ENCODE measurements around the gene LAMTOR2.

LAMTOR2 gene

GRCh38 chr1:156080241-156080862 is 25.8 kb downstream of the LAMTOR2 start:
- Histone ChIP-seq H3K9ac (ENCODE audit: low read length) (no peak overlapping the region), H3F3A (ENCODE audit: insufficient read depth) (no peaks in the 10 kb centered on the region), H3K27ac (ENCODE audit: low read depth, low read length) (no peak overlapping the region), H3K4me2 (ENCODE audit: low read depth, low read length, poor library complexity, severe bottlenecking) (no peak overlapping the region), H3K36me3 (ENCODE audit: low read length) (no peaks in the 10 kb centered on the region), H4K20me1 (ENCODE audit: low read depth, low read length) (no peaks in the 10 kb centered on the region), H2AFZ (ENCODE audit: low read depth, low read length, severe bottlenecking) (no peak overlapping the region), H3K4me3 (ENCODE audit: insufficient read depth, low read length, poor library complexity, severe bottlenecking) (no peak overlapping the region), H3K27me3 (ENCODE audit: low read length) (no peaks in the 10 kb centered on the region), H3K9me3 (ENCODE audit: insufficient read depth, low read length) (no peaks in the 10 kb centered on the region), H3K79me2 (ENCODE audit: insufficient read depth, low read length) (no peaks in the 10 kb centered on the region), H3K9me2 (replicated peaks; ENCODE audit: insufficient read depth, low read length) (no peaks in the 10 kb centered on the region)
- TF ChIP-seq CTCF (IDR thresholded peaks at IDR 0.05; ENCODE audit: insufficient read depth, low read length, poor library complexity, severe bottlenecking) (no peak), EZH2phosphoT487 (conservative IDR thresholded peaks at IDR 0.05; ENCODE audit: low read length) (no peak)

- H3K4me3 ChIP-seq (ENCODE audit: insufficient read depth, low read length, poor library complexity, severe bottlenecking), result no peak overlapping the region
- no peak overlapping the region for H3K9ac ChIP-seq (ENCODE audit: low read length)
- H4K20me1 ChIP-seq (ENCODE audit: low read depth, low read length), result no peaks in the 10 kb centered on the region
- no peaks in the 10 kb centered on the region for H3K27me3 ChIP-seq (ENCODE audit: low read length)
- H3K79me2 ChIP-seq (ENCODE audit: insufficient read depth, low read length), result no peaks in the 10 kb centered on the region
- no peak overlapping the region for H2AFZ ChIP-seq (ENCODE audit: low read depth, low read length, severe bottlenecking)
- H3K9me2 ChIP-seq (replicated peaks; ENCODE audit: insufficient read depth, low read length), result no peaks in the 10 kb centered on the region
- no peak overlapping the region for H3K4me2 ChIP-seq (ENCODE audit: low read depth, low read length, poor library complexity, severe bottlenecking)
- TF ChIP-seq CTCF (IDR thresholded peaks at IDR 0.05; ENCODE audit: insufficient read depth, low read length, poor library complexity, severe bottlenecking) (no peak), EZH2phosphoT487 (conservative IDR thresholded peaks at IDR 0.05; ENCODE audit: low read length) (no peak)
- H3K27ac ChIP-seq (ENCODE audit: low read depth, low read length), result no peak overlapping the region
- H3K36me3 ChIP-seq (ENCODE audit: low read length), result no peaks in the 10 kb centered on the region
- H3F3A ChIP-seq (ENCODE audit: insufficient read depth), result no peaks in the 10 kb centered on the region
- H3K9me3 ChIP-seq (ENCODE audit: insufficient read depth, low read length), result no peaks in the 10 kb centered on the region
Measured at GRCh38 chr1:156080863-156081179, 26.2 kb downstream of the LAMTOR2 start.

GRCh38 chr1:156081180-156081916 is 26.8 kb downstream of the LAMTOR2 start:
- no peak for TF ChIP-seq CTCF (IDR thresholded peaks at IDR 0.05; ENCODE audit: insufficient read depth, low read length, poor library complexity, severe bottlenecking)
- TF ChIP-seq EZH2phosphoT487 (conservative IDR thresholded peaks at IDR 0.05; ENCODE audit: low read length), result no peak
- H3K4me2 ChIP-seq (ENCODE audit: low read depth, low read length, poor library complexity, severe bottlenecking), result no peak overlapping the region
- H3K27me3 ChIP-seq (ENCODE audit: low read length), result no peaks in the 10 kb centered on the region
- H2AFZ ChIP-seq (ENCODE audit: low read depth, low read length, severe bottlenecking), result no peak overlapping the region
- no peaks in the 10 kb centered on the region for H4K20me1 ChIP-seq (ENCODE audit: low read depth, low read length)
- H3K4me3 ChIP-seq (ENCODE audit: insufficient read depth, low read length, poor library complexity, severe bottlenecking), result no peak overlapping the region
- H3F3A ChIP-seq (ENCODE audit: insufficient read depth), result no peaks in the 10 kb centered on the region
- no peak overlapping the region for H3K9ac ChIP-seq (ENCODE audit: low read length)
- no peak overlapping the region for H3K27ac ChIP-seq (ENCODE audit: low read depth, low read length)
- no peaks in the 10 kb centered on the region for H3K9me2 ChIP-seq (replicated peaks; ENCODE audit: insufficient read depth, low read length)
- H3K9me3 ChIP-seq (ENCODE audit: insufficient read depth, low read length), result no peaks in the 10 kb centered on the region
- no peaks in the 10 kb centered on the region for H3K36me3 ChIP-seq (ENCODE audit: low read length)
- H3K79me2 ChIP-seq (ENCODE audit: insufficient read depth, low read length), result no peaks in the 10 kb centered on the region

All from SU-DHL-6 (cell line).